Activated CD8-positive, alpha-beta memory T cell treated with anti-CD3 and anti-CD28 coated beads for 4 hours (primary cell): ENCODE measurements around the gene GRIN3A.
"Not testable (repeated sequence)": the region's sequence is repeated elsewhere in the genome, so short reads cannot be mapped to it uniquely, and the experiment has no call there.

Source experiments
- DNase-seq, 2 donors: peaks; one replicate each; pipeline ENCODE4 v3.0.0-alpha.2; 2020; ENCODE audit warnings: low read depth in 2 of 2

GRIN3A gene

DNA sequence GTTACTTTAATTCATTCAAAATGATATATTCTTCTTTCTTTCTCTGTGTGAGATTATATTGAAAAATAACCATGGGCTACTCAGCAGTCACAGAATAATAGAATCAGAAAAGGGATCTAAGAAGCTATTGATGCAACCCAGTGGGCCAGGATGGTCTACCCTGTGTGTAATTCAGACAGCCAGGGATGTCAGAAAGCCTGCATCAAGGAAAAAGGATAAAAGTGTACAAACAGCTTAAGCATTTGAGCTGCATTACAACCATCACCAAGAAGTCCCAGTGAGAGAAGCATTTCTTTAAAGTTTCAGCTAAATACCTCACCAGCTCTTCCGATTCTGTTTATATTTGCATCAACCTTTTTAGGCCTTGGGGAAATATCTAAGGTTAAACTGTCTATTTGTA lies 105.8 kb downstream of the GRIN3A start:
- no peak for DNase-seq

DNA sequence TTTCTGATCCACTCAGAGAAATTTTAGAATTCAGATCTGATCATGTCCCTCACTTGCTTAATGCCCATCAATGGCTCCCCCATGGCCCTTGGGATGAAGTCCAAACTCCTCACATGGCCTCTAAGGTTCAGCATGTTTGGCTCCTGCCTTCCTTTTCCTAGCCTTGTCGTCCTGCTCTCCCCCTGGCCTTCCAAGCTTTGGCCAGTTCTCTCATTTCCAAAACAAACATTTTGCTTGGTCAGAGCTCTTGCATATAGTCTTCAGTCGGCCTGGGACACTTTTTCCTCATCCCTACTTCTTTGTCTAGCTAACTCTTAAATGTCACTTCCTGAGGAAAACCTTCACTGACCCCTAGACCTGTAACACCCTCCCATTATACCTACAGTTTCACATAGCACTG lies 106.6 kb downstream of the GRIN3A start:
- DNase-seq: no peak

GRCh38 chr9:101629636-101630035 lies 108.8 kb downstream of the GRIN3A start:
- DNase-seq: no peak

- DNase-seq: no peak
These were observed 110.3 kb downstream of the GRIN3A start for GRCh38 chr9:101628173-101628572.

GRCh38 chr9:101626295-101626694 lies 112.2 kb downstream of the GRIN3A start:
- no peak for DNase-seq

GRCh38 chr9:101625876-101626275 lies 112.6 kb downstream of the GRIN3A start:
- DNase-seq: no peak

GRCh38 chr9:101620452-101620851 lies 118.0 kb downstream of the GRIN3A start:
- DNase-seq: no peak

DNA sequence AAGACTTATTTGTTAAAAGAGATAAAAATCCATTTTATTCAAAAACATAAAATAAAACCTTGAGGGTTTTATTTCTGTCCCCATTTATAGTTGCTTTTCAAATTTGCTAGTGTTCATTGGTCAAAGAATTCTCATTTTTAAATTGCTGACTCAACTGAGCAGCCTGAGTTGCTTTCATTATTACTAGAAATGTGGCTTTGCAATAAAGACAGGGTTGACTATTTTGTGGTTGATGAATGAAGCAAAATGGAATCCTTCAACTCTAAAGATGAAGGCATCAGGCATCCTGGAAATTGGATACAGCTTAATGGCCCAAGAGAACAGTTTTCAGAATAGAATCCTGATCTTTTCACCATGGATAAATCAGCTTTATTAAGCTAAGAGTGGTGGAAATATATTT lies 119.7 kb downstream of the GRIN3A start:
- no peak for DNase-seq

DNA sequence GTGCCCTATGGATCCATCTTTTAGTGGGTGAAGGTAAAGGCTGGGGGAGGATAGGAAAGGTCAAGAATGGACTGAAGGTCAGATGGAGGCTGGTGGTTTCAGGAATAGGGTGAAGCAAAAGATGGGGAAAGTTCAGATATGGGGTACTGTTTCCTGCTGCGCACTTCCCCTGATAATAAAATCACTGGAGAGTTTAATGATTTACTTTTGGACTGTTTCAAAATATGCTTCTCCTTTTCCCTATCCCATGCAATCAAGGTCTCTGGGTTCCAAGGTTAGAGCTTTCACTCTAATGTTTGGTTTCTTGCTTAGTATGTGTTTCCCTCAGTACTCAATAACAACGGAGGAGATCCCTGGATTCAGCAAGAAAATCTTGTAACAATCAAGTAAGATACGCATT lies 132.9 kb downstream of the GRIN3A start:
- no peak for DNase-seq

- DNase-seq: no peak
These were observed 134.2 kb downstream of the GRIN3A start for GRCh38 chr9:101604296-101604695.

DNA sequence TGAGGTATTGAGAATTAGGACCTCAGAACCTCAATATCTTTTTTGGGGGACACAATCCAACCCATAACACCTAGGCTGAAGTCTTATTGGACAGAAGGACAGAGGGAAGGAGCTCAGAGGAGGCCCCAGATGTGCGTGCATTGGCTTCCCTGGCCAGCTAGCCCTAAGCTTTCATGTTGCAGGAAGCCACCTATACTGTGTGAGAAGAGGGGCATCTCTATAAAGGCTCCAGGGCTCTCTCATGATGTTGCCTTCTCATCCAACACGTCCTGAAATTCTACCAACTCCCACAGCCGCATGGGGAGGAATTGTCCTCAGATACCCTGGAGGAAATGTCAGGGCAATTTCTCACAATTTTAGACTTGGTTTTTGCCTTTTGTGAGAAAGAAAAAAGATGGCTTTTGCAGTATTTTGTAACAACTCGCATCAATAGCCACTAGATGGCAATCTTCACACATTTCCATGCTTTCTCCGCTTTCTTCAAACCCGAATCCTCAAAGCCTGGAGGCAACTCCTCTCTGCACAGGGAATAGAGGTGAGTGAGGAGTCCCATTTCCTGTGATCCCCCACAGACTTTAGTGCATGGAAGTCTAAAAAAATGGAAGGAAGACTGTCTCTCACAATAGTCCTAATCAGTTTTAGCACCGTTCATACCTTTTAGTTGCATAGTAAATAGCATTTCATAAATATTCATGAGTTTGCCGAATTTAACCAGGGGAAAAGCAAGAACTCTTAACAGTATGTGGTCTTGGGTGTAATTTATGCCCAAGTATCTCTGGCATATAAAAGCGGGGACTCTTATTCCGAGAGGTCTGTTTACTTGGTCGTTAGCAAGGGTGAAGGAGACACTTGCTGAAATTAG lies 136.3 kb downstream of the GRIN3A start:
- no peak for DNase-seq

GRCh38 chr9:101594796-101595195 lies 143.7 kb downstream of the GRIN3A start, which contains the start of gene PPP3R2:
Gene PPP3R2 (minus strand): TSS chr9:101594969. CDS start chr9:101594921, 48 bp downstream.
- DNase-seq: no peak

- no peak for DNase-seq
These were observed 145.1 kb downstream of the GRIN3A start for GRCh38 chr9:101593345-101593744.

- DNase-seq: no peak
These were observed 145.7 kb downstream of the GRIN3A start for GRCh38 chr9:101592788-101593187.

- DNase-seq: no peak
These were observed 146.5 kb downstream of the GRIN3A start for GRCh38 chr9:101591787-101592446.

DNA sequence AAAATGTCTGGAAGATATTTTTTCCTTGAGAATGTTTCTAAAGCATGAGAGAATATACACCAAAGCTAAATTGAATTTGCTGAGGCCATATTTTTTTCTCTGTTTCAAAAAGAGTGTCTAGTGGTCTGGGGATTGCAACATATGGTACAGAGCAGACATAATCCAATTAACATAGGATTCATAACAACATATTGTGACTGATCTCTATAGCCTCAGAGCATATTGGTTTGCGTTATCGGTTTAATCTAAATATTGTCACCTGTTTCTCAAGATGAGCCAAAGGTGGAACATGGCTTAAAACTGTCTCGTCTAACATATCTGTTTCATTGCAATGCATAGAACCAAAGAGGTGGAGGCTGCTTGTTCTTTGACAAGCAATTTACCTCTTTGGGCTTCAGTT lies 147.5 kb downstream of the GRIN3A start:
- no peak for DNase-seq

GRCh38 chr9:101590074-101590473 lies 148.4 kb downstream of the GRIN3A start:
- DNase-seq: not testable (repeated sequence)

DNA sequence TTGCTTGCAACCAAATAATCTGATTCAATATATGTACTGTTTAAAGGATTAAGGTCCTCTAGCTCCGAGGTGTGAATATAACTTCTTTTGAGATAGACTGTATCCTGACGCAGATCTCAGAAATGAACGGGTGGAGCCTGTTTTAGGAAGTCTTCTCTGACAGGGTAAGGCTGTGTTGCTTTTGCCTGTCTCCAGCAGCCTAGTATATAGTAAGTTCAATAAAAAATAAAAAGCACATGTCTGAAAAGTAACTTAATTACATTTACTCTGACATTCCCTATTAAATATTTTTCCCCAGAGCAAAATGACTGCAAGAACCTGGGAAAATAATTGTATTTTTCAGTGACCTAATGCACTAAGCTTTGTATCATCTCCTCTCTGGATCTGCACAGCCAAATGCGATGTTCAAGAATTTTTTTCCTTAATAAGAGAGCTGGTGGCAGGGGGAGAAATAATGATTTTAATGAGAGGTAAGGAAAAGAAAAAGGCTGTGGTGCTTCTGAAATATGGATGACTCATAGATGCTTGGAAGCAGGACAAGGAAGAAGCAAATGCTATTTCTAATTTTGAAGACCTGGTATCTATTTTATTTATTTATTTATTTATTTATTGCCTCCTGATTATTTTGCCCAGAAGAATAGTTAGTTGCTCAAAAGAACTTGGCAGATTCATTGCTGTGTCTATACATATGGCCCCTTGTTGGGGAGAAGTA lies 151.0 kb downstream of the GRIN3A start:
- no peak for DNase-seq

- no peak for DNase-seq
These were observed 151.8 kb downstream of the GRIN3A start for GRCh38 chr9:101586651-101587050.

DNA sequence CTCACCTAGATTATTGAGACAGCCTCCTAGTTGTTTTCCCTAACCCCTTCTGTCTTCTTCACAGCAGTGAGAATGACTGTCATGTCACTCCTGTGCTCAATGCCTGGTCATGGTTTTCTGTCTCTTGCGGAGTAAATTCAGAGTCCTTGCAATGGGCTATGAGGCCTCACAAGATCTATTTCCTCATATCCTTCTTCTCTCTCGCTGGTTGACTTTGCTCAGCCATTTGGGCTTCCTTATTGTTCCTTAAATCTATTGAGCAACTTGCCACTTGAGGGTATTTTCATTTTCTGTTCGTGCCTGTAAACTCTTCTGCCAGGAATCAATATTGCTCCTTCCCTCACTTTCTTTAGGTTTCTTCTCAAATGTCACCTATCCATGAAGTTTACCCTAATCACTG lies 152.7 kb downstream of the GRIN3A start:
- DNase-seq: no peak

- DNase-seq: no peak
These were observed 155.9 kb downstream of the GRIN3A start for GRCh38 chr9:101582553-101582952.

- no peak for DNase-seq
These were observed 158.5 kb downstream of the GRIN3A start for GRCh38 chr9:101579711-101580545.
